HUES48 (cell line): ENCODE measurements around the gene PCBP3.
"Not testable (repeated sequence)": the region's sequence is repeated elsewhere in the genome, so short reads cannot be mapped to it uniquely, and the experiment has no call there.

Source experiments
- H3K27ac ChIP-seq: one replicate; pipeline ENCODE4 v1.7.0; 2013; ENCODE audit warnings: low read depth, low read length, inconsistent platforms
- H3K27me3 ChIP-seq: 2 replicates; pipeline ENCODE4 v1.6.1; 2013; ENCODE audit warnings: mild to moderate bottlenecking, low read length; ENCODE audit not compliant: control insufficient read depth, insufficient read depth
- H3K36me3 ChIP-seq: 2 replicates; pipeline ENCODE4 v1.6.1; 2013; ENCODE audit warnings: low read length; ENCODE audit not compliant: control insufficient read depth, insufficient read depth
- H3K4me1 ChIP-seq: 2 replicates; pipeline ENCODE4 v1.6.1; 2013; ENCODE audit warnings: mild to moderate bottlenecking, low read length; ENCODE audit not compliant: control insufficient read depth, insufficient read depth
- H3K4me3 ChIP-seq: 2 replicates; pipeline ENCODE4 v1.5.1; 2013; ENCODE audit warnings: mild to moderate bottlenecking, low read depth, low read length
- H3K9ac ChIP-seq: 2 replicates; pipeline ENCODE4 v1.6.1; 2013; ENCODE audit warnings: mild to moderate bottlenecking, low read depth, low read length, moderate library complexity
- H3K9me3 ChIP-seq: 2 replicates; pipeline ENCODE4 v1.6.1; 2013; ENCODE audit warnings: low read length; ENCODE audit not compliant: control insufficient read depth, insufficient read depth

Gene PCBP3

DNA sequence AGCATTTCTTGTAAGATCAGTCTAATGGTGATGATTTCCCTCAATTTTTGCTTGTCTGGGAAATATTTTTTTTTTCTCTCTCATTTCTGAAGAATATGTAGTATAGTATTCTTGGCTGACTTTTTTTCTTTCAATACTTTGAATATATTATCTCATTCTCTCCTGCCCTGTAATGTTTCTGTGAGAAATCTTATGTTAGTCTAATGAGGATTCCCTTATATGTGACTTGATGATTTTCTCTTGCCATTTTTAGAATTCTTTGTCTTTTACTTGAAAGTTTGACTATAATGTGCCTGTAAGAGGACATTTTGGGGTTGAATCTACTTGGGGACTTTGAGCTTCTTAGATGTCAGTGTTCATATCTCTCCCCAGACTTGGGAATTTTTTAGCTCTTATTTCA, 40.0 kb upstream of the PCBP3 start:
- H3K27me3 ChIP-seq = no peaks in the 10 kb centered on the region
- no peaks in the 10 kb centered on the region for H3K36me3 ChIP-seq
- H3K4me1 ChIP-seq = no peaks in the 10 kb centered on the region
- H3K9me3 ChIP-seq = no peaks in the 10 kb centered on the region
- H3K27ac ChIP-seq = no peak overlapping the region
- no peak overlapping the region for H3K4me3 ChIP-seq
- no peak overlapping the region for H3K9ac ChIP-seq

GRCh38 chr21:45604681-45605080, 38.8 kb upstream of the PCBP3 start:
- H3K9me3 ChIP-seq, H3K27ac ChIP-seq, H3K9ac ChIP-seq, H3K4me1 ChIP-seq, H3K36me3 ChIP-seq, H3K27me3 ChIP-seq, H3K4me3 ChIP-seq: not testable (repeated sequence)

GRCh38 chr21:45607021-45607908, 36.3 kb upstream of the PCBP3 start:
- Histone ChIP-seq H3K9me3 (no peaks in the 10 kb centered on the region), H3K36me3 (no peaks in the 10 kb centered on the region), H3K9ac (no peak overlapping the region), H3K27ac (no peak overlapping the region), H3K4me3 (no peak overlapping the region), H3K27me3 (no peaks in the 10 kb centered on the region; the same call in 1 of the 2 replicates), H3K4me1 (no peaks in the 10 kb centered on the region)

- Histone ChIP-seq H3K4me3 (no peak overlapping the region), H3K9ac (no peak overlapping the region), H3K9me3 (no peaks in the 10 kb centered on the region), H3K27ac (no peak overlapping the region), H3K27me3 (no peaks in the 10 kb centered on the region; the same call in 1 of the 2 replicates), H3K4me1 (no peaks in the 10 kb centered on the region), H3K36me3 (no peaks in the 10 kb centered on the region)
Observed at GRCh38 chr21:45607909-45608295, 35.6 kb upstream of the PCBP3 start.

DNA sequence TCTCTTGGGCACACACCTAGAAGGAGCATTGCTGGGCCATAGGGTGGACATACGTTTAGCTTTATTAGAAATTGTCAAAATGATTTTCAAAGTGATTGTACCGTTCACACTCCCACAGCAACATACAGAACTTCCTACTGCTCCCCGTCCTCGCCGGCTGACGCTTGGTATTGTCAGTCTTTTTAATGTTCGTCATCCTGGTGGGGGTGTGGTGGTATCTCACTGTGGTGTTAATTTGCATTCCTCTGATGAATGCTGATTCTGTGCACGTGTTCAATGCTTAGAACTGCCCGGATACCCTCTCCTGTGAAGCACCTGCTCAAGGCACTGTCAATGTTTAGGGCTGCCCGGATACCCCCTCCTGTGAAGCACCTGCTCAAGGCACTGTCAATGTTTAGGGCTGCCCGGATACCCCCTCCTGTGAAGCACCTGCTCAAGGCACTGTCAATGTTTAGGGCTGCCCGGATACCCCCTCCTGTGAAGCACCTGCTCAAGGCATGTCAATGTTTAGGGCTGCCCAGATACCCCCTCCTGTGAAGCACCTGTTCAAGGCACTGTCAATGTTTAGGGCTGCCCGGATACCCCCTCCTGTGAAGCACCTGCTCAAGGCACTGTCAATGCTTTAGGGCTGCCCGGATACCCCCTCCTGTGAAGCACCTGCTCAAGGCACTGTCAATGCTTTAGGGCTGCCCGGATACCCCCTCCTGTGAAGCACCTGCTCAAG, 34.6 kb upstream of the PCBP3 start:
- H3K4me3 ChIP-seq, H3K4me1 ChIP-seq, H3K27me3 ChIP-seq, H3K36me3 ChIP-seq, H3K9ac ChIP-seq, H3K27ac ChIP-seq, H3K9me3 ChIP-seq: not testable (repeated sequence)

DNA sequence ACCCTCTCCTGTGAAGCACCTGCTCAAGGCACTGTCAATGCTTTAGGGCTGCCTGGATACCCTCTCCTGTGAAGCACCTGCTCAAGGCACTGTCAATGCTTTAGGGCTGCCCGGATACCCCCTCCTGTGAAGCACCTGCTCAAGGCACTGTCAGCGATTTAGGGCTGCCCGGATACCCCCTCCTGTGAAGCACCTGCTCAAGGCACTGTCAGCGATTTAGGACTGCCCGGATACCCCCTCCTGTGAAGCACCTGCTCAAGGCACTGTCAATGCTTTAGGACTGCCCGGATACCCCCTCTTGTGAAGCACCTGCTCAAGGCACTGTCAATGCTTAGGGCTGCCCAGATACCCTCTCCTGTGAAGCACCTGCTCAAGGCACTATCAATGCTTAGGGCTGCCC, 33.9 kb upstream of the PCBP3 start:
- H3K4me1 ChIP-seq, H3K27ac ChIP-seq, H3K4me3 ChIP-seq, H3K36me3 ChIP-seq, H3K27me3 ChIP-seq, H3K9ac ChIP-seq, H3K9me3 ChIP-seq: not testable (repeated sequence)

GRCh38 chr21:45611296-45611695, 32.2 kb upstream of the PCBP3 start:
- Histone ChIP-seq H3K9me3 (no peaks in the 10 kb centered on the region), H3K36me3 (no peaks in the 10 kb centered on the region), H3K27me3 (no peaks in the 10 kb centered on the region; the same call in 1 of the 2 replicates), H3K4me3 (no peak overlapping the region), H3K27ac (no peak overlapping the region), H3K9ac (no peak overlapping the region), H3K4me1 (no peaks in the 10 kb centered on the region)

GRCh38 chr21:45611939-45612664, 31.4 kb upstream of the PCBP3 start:
- H3K4me3 ChIP-seq = no peak overlapping the region
- no peak overlapping the region for H3K9ac ChIP-seq
- no peaks in the 10 kb centered on the region for H3K9me3 ChIP-seq
- no peaks in the 10 kb centered on the region for H3K36me3 ChIP-seq
- no peak overlapping the region for H3K27ac ChIP-seq
- no peaks in the 10 kb centered on the region; the same call in 1 of the 2 replicates for H3K27me3 ChIP-seq
- no peaks in the 10 kb centered on the region for H3K4me1 ChIP-seq

DNA sequence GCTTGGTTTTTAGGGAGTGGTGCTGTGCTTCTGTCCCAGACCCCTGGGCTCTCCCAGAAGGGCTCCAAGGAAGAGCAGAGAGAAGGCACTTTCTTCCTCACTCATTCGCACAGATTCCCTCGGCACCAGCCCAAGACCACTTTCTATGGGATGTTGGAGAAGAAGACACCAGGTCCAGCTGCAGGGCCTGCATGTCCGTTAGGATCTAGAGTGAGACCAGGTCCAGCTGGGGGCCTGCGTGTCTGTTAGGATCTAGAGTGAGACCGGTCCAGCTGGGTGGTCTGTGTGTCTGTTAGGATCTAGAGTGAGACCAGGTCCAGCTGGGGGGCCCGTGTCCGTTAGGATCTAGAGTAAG, 30.9 kb upstream of the PCBP3 start:
- H3K9me3 ChIP-seq, H3K36me3 ChIP-seq, H3K9ac ChIP-seq, H3K27me3 ChIP-seq, H3K4me3 ChIP-seq, H3K4me1 ChIP-seq, H3K27ac ChIP-seq: not testable (repeated sequence)

- Histone ChIP-seq H3K4me1 (no peaks in the 10 kb centered on the region), H3K4me3 (no peak overlapping the region), H3K9me3 (no peaks in the 10 kb centered on the region), H3K27me3 (no peaks in the 10 kb centered on the region; the same call in 1 of the 2 replicates), H3K9ac (no peak overlapping the region), H3K27ac (no peak overlapping the region), H3K36me3 (no peaks in the 10 kb centered on the region)
Observed at GRCh38 chr21:45613396-45613795, 30.1 kb upstream of the PCBP3 start.

- H3K36me3 ChIP-seq = no peaks in the 10 kb centered on the region
- no peaks in the 10 kb centered on the region for H3K4me1 ChIP-seq
- no peak overlapping the region for H3K4me3 ChIP-seq
- H3K27me3 ChIP-seq = no peaks in the 10 kb centered on the region; the same call in 1 of the 2 replicates
- H3K9me3 ChIP-seq = no peaks in the 10 kb centered on the region
- no peak overlapping the region for H3K27ac ChIP-seq
- H3K9ac ChIP-seq = no peak overlapping the region
Observed at GRCh38 chr21:45613881-45614280, 29.6 kb upstream of the PCBP3 start.
